Measurements from ENCODE around the gene CTAGE6.
"Not testable (repeated sequence)": the region's sequence is repeated elsewhere in the genome, so short reads cannot be mapped to it uniquely, and the experiment has no call there.

Gene CTAGE6

GRCh38 chr7:143757596-143757995 is at the start of gene CTAGE6:
CTAGE6 (minus strand) TSS chr7:143757696; CDS start chr7:143757658, 38 bp downstream.
- not testable (repeated sequence) for TF ChIP-seq CTCF (IDR thresholded peaks at IDR 0.05)

GRCh38 chr7:143737037-143737819 is 20.3 kb downstream of the CTAGE6 start:
- TF ChIP-seq CTCF (IDR thresholded peaks at IDR 0.05): peak; percentile 73

- no peak for TF ChIP-seq CTCF (IDR thresholded peaks at IDR 0.05)
Observed at GRCh38 chr7:143735962-143736361, 21.5 kb downstream of the CTAGE6 start.

- TF ChIP-seq CTCF (IDR thresholded peaks at IDR 0.05): no peak
Observed at GRCh38 chr7:143733876-143734275, 23.6 kb downstream of the CTAGE6 start.

GRCh38 chr7:143728333-143728862 is 29.1 kb downstream of the CTAGE6 start:
- TF ChIP-seq CTCF (IDR thresholded peaks at IDR 0.05): no peak
